Measurements from ENCODE around the gene ISL2.
"Not testable (repeated sequence)": the region's sequence is repeated elsewhere in the genome, so short reads cannot be mapped to it uniquely, and the experiment has no call there.

The ISL2 gene

GRCh38 chr15:76336254-76337058 lies at the start of gene ISL2:
TSS of gene ISL2 (plus strand) at chr15:76336773. CDS start at chr15:76336884, 111 bp downstream.
- Histone ChIP-seq H3K27ac (ENCODE audit: low read length) (peak within 1 kb of the TSS; percentile 93), H3K9ac (ENCODE audit: low read length in 2 of 2) (peak within 1 kb of the TSS; percentile 87 to 89), H3K9me3 (ENCODE audit: control insufficient read depth in 2 of 2, low read length in 2 of 2) (no peaks in the 10 kb centered on the region), H3K27me3 (ENCODE audit: control insufficient read depth in 1 of 2, insufficient read depth in 2 of 2, low read length in 2 of 2) (peaks cover 0 to 9% of the 10 kb centered on the region in 2 donors), H3K4me3 (ENCODE audit: low read length in 2 of 2) (peak within 1 kb of the TSS; percentile 86 to 93), H3K4me1 (ENCODE audit: control insufficient read depth, insufficient read depth, low read length) (peaks cover 39% of the 10 kb centered on the region), H3K36me3 (ENCODE audit: control insufficient read depth in 2 of 2, insufficient read depth in 2 of 2, low read length in 2 of 2) (no peaks in the 10 kb centered on the region)

- H3K4me1 ChIP-seq (ENCODE audit: control insufficient read depth, insufficient read depth, low read length): no peaks in the 10 kb centered on the region
- no peaks in the 10 kb centered on the region for H3K27me3 ChIP-seq (ENCODE audit: control insufficient read depth in 1 of 2, insufficient read depth in 2 of 2, low read length in 2 of 2)
Measured at GRCh38 chr15:76289582-76289981, 47.0 kb upstream of the ISL2 start.

GRCh38 chr15:76293361-76293760 lies 43.2 kb upstream of the ISL2 start:
- Histone ChIP-seq H3K4me3 (ENCODE audit: low read length in 2 of 2) (no peak overlapping the region), H3K36me3 (ENCODE audit: control insufficient read depth in 2 of 2, insufficient read depth in 2 of 2, low read length in 2 of 2) (no peaks in the 10 kb centered on the region), H3K9ac (ENCODE audit: low read length in 2 of 2) (no peak overlapping the region), H3K27ac (ENCODE audit: low read length) (no peak overlapping the region), H3K4me1 (ENCODE audit: control insufficient read depth, insufficient read depth, low read length) (no peaks in the 10 kb centered on the region), H3K9me3 (ENCODE audit: control insufficient read depth in 2 of 2, low read length in 2 of 2) (no peaks in the 10 kb centered on the region), H3K27me3 (ENCODE audit: control insufficient read depth in 1 of 2, insufficient read depth in 2 of 2, low read length in 2 of 2) (no peaks in the 10 kb centered on the region)

More at GRCh38 chr15:76289582-76289981, 47.0 kb upstream of the ISL2 start:
- peaks cover 4 to 10% of the 10 kb centered on the region in 2 donors for H3K36me3 ChIP-seq (ENCODE audit: control insufficient read depth in 2 of 2, insufficient read depth in 2 of 2, low read length in 2 of 2)
- no peak overlapping the region for H3K27ac ChIP-seq (ENCODE audit: low read length)
- no peak overlapping the region for H3K9ac ChIP-seq (ENCODE audit: low read length in 2 of 2)
- H3K9me3 ChIP-seq (ENCODE audit: control insufficient read depth in 2 of 2, low read length in 2 of 2): no peaks in the 10 kb centered on the region
- no peak overlapping the region for H3K4me3 ChIP-seq (ENCODE audit: low read length in 2 of 2)

- H3K36me3 ChIP-seq (ENCODE audit: control insufficient read depth in 2 of 2, insufficient read depth in 2 of 2, low read length in 2 of 2); H3K27ac ChIP-seq (ENCODE audit: low read length); H3K4me3 ChIP-seq (ENCODE audit: low read length in 2 of 2); H3K4me1 ChIP-seq (ENCODE audit: control insufficient read depth, insufficient read depth, low read length); H3K27me3 ChIP-seq (ENCODE audit: control insufficient read depth in 1 of 2, insufficient read depth in 2 of 2, low read length in 2 of 2); H3K9ac ChIP-seq (ENCODE audit: low read length in 2 of 2); H3K9me3 ChIP-seq (ENCODE audit: control insufficient read depth in 2 of 2, low read length in 2 of 2): not testable (repeated sequence)
Measured at GRCh38 chr15:76294463-76294862, 42.1 kb upstream of the ISL2 start.

- Histone ChIP-seq H3K27ac (ENCODE audit: low read length) (no peak overlapping the region), H3K9ac (ENCODE audit: low read length in 2 of 2) (no peak overlapping the region), H3K4me1 (ENCODE audit: control insufficient read depth, insufficient read depth, low read length) (no peaks in the 10 kb centered on the region), H3K9me3 (ENCODE audit: control insufficient read depth in 2 of 2, low read length in 2 of 2) (no peaks in the 10 kb centered on the region), H3K27me3 (ENCODE audit: control insufficient read depth in 1 of 2, insufficient read depth in 2 of 2, low read length in 2 of 2) (no peaks in the 10 kb centered on the region), H3K36me3 (ENCODE audit: control insufficient read depth in 2 of 2, insufficient read depth in 2 of 2, low read length in 2 of 2) (no peaks in the 10 kb centered on the region), H3K4me3 (ENCODE audit: low read length in 2 of 2) (no peak overlapping the region)
Measured at GRCh38 chr15:76296849-76297248, 39.7 kb upstream of the ISL2 start.

GRCh38 chr15:76297951-76298350 lies 38.6 kb upstream of the ISL2 start:
- not testable (repeated sequence) for H3K9me3 ChIP-seq (ENCODE audit: control insufficient read depth in 2 of 2, low read length in 2 of 2); H3K27me3 ChIP-seq (ENCODE audit: control insufficient read depth in 1 of 2, insufficient read depth in 2 of 2, low read length in 2 of 2); H3K4me1 ChIP-seq (ENCODE audit: control insufficient read depth, insufficient read depth, low read length)

GRCh38 chr15:76298986-76299385 lies 37.6 kb upstream of the ISL2 start:
- H3K27me3 ChIP-seq (ENCODE audit: control insufficient read depth in 1 of 2, insufficient read depth in 2 of 2, low read length in 2 of 2): no peaks in the 10 kb centered on the region
- no peaks in the 10 kb centered on the region for H3K36me3 ChIP-seq (ENCODE audit: control insufficient read depth in 2 of 2, insufficient read depth in 2 of 2, low read length in 2 of 2)
- no peaks in the 10 kb centered on the region for H3K9me3 ChIP-seq (ENCODE audit: control insufficient read depth in 2 of 2, low read length in 2 of 2)
- H3K9ac ChIP-seq (ENCODE audit: low read length in 2 of 2): no peak overlapping the region
- peaks cover 3% of the 10 kb centered on the region for H3K4me1 ChIP-seq (ENCODE audit: control insufficient read depth, insufficient read depth, low read length)
- no peak overlapping the region for H3K27ac ChIP-seq (ENCODE audit: low read length)
- no peak overlapping the region for H3K4me3 ChIP-seq (ENCODE audit: low read length in 2 of 2)

More at GRCh38 chr15:76297951-76298350, 38.6 kb upstream of the ISL2 start:
- H3K27ac ChIP-seq (ENCODE audit: low read length); H3K36me3 ChIP-seq (ENCODE audit: control insufficient read depth in 2 of 2, insufficient read depth in 2 of 2, low read length in 2 of 2); H3K9ac ChIP-seq (ENCODE audit: low read length in 2 of 2); H3K4me3 ChIP-seq (ENCODE audit: low read length in 2 of 2): not testable (repeated sequence)

- Histone ChIP-seq H3K9ac (ENCODE audit: low read length in 2 of 2) (no peak overlapping the region), H3K36me3 (ENCODE audit: control insufficient read depth in 2 of 2, insufficient read depth in 2 of 2, low read length in 2 of 2) (no peaks in the 10 kb centered on the region), H3K27me3 (ENCODE audit: control insufficient read depth in 1 of 2, insufficient read depth in 2 of 2, low read length in 2 of 2) (no peaks in the 10 kb centered on the region), H3K9me3 (ENCODE audit: control insufficient read depth in 2 of 2, low read length in 2 of 2) (no peaks in the 10 kb centered on the region), H3K27ac (ENCODE audit: low read length) (no peak overlapping the region), H3K4me3 (ENCODE audit: low read length in 2 of 2) (no peak overlapping the region), H3K4me1 (ENCODE audit: control insufficient read depth, insufficient read depth, low read length) (peaks cover 3% of the 10 kb centered on the region)
Measured at GRCh38 chr15:76299786-76300185, 36.8 kb upstream of the ISL2 start.

GRCh38 chr15:76303909-76304308 lies 32.7 kb upstream of the ISL2 start:
- no peak overlapping the region for H3K27ac ChIP-seq (ENCODE audit: low read length)
- H3K27me3 ChIP-seq (ENCODE audit: control insufficient read depth in 1 of 2, insufficient read depth in 2 of 2, low read length in 2 of 2): no peaks in the 10 kb centered on the region
- no peaks in the 10 kb centered on the region for H3K36me3 ChIP-seq (ENCODE audit: control insufficient read depth in 2 of 2, insufficient read depth in 2 of 2, low read length in 2 of 2)
- no peak overlapping the region for H3K9ac ChIP-seq (ENCODE audit: low read length in 2 of 2)
- H3K9me3 ChIP-seq (ENCODE audit: control insufficient read depth in 2 of 2, low read length in 2 of 2): no peaks in the 10 kb centered on the region
- H3K4me3 ChIP-seq (ENCODE audit: low read length in 2 of 2): no peak overlapping the region
- H3K4me1 ChIP-seq (ENCODE audit: control insufficient read depth, insufficient read depth, low read length): peaks cover 3% of the 10 kb centered on the region

- no peaks in the 10 kb centered on the region for H3K27me3 ChIP-seq (ENCODE audit: control insufficient read depth in 1 of 2, insufficient read depth in 2 of 2, low read length in 2 of 2)
- H3K4me1 ChIP-seq (ENCODE audit: control insufficient read depth, insufficient read depth, low read length): peaks cover 7% of the 10 kb centered on the region
- H3K36me3 ChIP-seq (ENCODE audit: control insufficient read depth in 2 of 2, insufficient read depth in 2 of 2, low read length in 2 of 2): no peaks in the 10 kb centered on the region
- peak overlapping the region; percentile 97 for H3K9ac ChIP-seq (ENCODE audit: low read length in 2 of 2)
- H3K4me3 ChIP-seq (ENCODE audit: low read length in 2 of 2): peak overlapping the region; percentile 86 to 92
- no peak overlapping the region for H3K27ac ChIP-seq (ENCODE audit: low read length)
- no peaks in the 10 kb centered on the region for H3K9me3 ChIP-seq (ENCODE audit: control insufficient read depth in 2 of 2, low read length in 2 of 2)
Measured at GRCh38 chr15:76309601-76310330, 26.8 kb upstream of the ISL2 start.
